Endothelial cell of umbilical vein (primary cell): Measurements from ENCODE around the gene HDAC4.

Experiments used
- POLR2A ChIP-seq: IDR thresholded peaks from 2 replicates; pipeline ENCODE4 v1.6.1; 2012; ENCODE audit warnings: low read depth, mild to moderate bottlenecking, control low read depth, low read length
- POLR2AphosphoS5 ChIP-seq: IDR thresholded peaks from 2 replicates; pipeline ENCODE4 v1.6.1; 2012; ENCODE audit warnings: low read depth, mild to moderate bottlenecking, control low read depth, low read length, moderate library complexity; ENCODE audit not compliant: insufficient read depth
- TF ChIP-seq, protein P1 (sequence below): IDR thresholded peaks from 2 replicates; pipeline ENCODE4 v1.6.1; 2011; ENCODE audit not compliant: insufficient read depth, insufficient read length
- TF ChIP-seq, protein P2 (sequence below), 2 donors: IDR thresholded peaks; 1 replicate in 1 of 2; 2 replicates in 1 of 2; pipeline ENCODE4 v1.5.1; 2011; ENCODE audit warnings: low read length in 2 of 2, mild to moderate bottlenecking in 2 of 2, moderate library complexity in 2 of 2, control low read depth in 1 of 2, inconsistent platforms in 1 of 2, low read depth in 1 of 2; ENCODE audit not compliant: insufficient read depth in 1 of 2; ENCODE audit errors: extremely low read depth in 1 of 2

DNA sequence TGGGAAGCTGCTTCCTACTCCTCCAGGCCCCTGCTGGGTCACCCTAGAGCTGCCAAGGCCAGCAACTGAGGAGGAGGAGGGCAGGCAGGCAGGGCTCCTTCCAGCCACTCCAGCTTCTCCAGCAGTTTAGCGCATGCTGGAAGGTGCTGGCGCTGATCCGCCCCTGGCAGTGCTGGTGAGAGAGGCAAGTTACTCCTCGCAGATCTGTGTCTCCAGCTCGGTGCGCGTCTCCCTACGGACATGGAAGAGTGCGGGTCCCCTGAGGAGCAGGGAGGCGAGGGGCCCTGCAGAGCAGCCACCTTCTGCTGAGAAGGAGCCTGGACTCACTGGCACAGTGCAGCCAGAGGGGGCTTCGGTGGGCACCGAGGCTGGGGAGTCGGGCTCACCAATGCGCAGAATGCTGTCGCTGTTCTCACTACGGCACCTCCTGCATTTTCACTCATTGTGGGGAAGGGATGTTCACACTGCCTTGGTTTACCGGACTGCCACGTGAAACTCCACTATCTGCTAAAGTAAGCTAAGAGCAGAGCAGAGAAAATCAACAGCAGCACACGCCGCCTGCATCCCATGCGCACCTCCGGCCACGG, 206.0 kb downstream of the HDAC4 start:
- TF ChIP-seq POLR2A (no peak), POLR2AphosphoS5 (no peak)
- TF ChIP-seq, protein P1, sequence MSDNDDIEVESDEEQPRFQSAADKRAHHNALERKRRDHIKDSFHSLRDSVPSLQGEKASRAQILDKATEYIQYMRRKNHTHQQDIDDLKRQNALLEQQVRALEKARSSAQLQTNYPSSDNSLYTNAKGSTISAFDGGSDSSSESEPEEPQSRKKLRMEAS, result no peak
- TF ChIP-seq, protein P2, sequence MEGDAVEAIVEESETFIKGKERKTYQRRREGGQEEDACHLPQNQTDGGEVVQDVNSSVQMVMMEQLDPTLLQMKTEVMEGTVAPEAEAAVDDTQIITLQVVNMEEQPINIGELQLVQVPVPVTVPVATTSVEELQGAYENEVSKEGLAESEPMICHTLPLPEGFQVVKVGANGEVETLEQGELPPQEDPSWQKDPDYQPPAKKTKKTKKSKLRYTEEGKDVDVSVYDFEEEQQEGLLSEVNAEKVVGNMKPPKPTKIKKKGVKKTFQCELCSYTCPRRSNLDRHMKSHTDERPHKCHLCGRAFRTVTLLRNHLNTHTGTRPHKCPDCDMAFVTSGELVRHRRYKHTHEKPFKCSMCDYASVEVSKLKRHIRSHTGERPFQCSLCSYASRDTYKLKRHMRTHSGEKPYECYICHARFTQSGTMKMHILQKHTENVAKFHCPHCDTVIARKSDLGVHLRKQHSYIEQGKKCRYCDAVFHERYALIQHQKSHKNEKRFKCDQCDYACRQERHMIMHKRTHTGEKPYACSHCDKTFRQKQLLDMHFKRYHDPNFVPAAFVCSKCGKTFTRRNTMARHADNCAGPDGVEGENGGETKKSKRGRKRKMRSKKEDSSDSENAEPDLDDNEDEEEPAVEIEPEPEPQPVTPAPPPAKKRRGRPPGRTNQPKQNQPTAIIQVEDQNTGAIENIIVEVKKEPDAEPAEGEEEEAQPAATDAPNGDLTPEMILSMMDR (IDR thresholded peaks at IDR 0.05; ENCODE audit: extremely low read depth in 1 of 2, insufficient read depth in 1 of 2, low read depth in 1 of 2, low read length in 2 of 2), result no peak
